AG04450 (cell line): ENCODE data around the gene PCNA. TPM values are rescaled to one million over a fixed set of nuclear protein-coding genes. Genes with fewer than 3 reads are reported as not detected.
A peak's percentile ranks its signal among the peaks of the same experiment; 100 is the strongest.

Source experiments
- CTCF ChIA-PET: fragments of 300-600, 350-600 bp; formaldehyde crosslinking; extraction: SDS; loops from one replicate; lab custom pipeline; 2022; ENCODE audit warnings: antibody characterized with exemption, inconsistent platforms; lab: Charles Lee
- POLR2A ChIA-PET: fragments of 350-600 bp; formaldehyde crosslinking; extraction: SDS; loops from one replicate; lab custom pipeline; 2021; ENCODE audit warnings: antibody characterized with exemption, inconsistent platforms; lab: Yijun Ruan, JAX
- DNase-seq: peaks from one replicate; pipeline ENCODE4 v3.0.0-alpha.2; 2011; ENCODE audit warnings: low read depth, low spot score
- H3K27ac ChIP-seq: one replicate; pipeline ENCODE4 v1.5.1; 2012; ENCODE audit warnings: low read depth, low read length, control low read depth
- H3K27me3 ChIP-seq: one replicate; pipeline ENCODE4 v1.6.0; 2012; ENCODE audit warnings: low read length; ENCODE audit not compliant: control insufficient read depth, insufficient read depth
- H3K4me3 ChIP-seq: 2 replicates; pipeline ENCODE4 v1.5.1; 2011; ENCODE audit warnings: mild to moderate bottlenecking, low read depth, low read length, control low read depth
- H3K9me3 ChIP-seq: 2 replicates; pipeline ENCODE4 v1.5.1; 2012; ENCODE audit warnings: low read length; ENCODE audit not compliant: control insufficient read depth, insufficient read depth
- CTCF ChIP-seq: IDR thresholded peaks from 2 replicates; pipeline ENCODE4 v1.5.1; 2011; ENCODE audit warnings: low read depth, low read length, control low read depth, inconsistent platforms
- polyA plus RNA-seq: library from polyadenylated mRNA; depleted of rRNA; stranded (reverse); fragments of >200 nt; gene quantifications from 2 replicates; pipeline ENCODE4 v1.2.3, GENCODE V29; 2011; rRNA removed
- small RNA-seq: library from RNA; depleted of rRNA; stranded (forward); fragments of <200 nt; gene quantifications from one replicate; pipeline ENCODE3, GENCODE V24; 2012; ENCODE audit warnings: low read depth; ENCODE audit not compliant: insufficient read length

The PCNA gene
- polyA plus RNA-seq, 1 experiment, result 134 TPM

- ChIA-PET POLR2A (interaction anchor here (1.0 to 1.1 kb wide), 2 partner anchors 9 to 15 kb away, joined by 3 to 4 read pairs; no protein-coding TSS in a partner anchor), CTCF (interaction anchor here (1.4 to 2.1 kb wide), 2 partner anchors 9 to 35 kb away, joined by 4 to 6 read pairs; no protein-coding TSS in a partner anchor)
- Histone ChIP-seq H3K27me3 (no peaks in the 10 kb centered on the region), H3K9me3 (no peaks in the 10 kb centered on the region), H3K27ac (peak overlapping the region; percentile 98), H3K4me3 (no peak overlapping the region)
- no peak for TF ChIP-seq CTCF
- DNase-seq, result no peak
Observed at GRCh38 chr20:5065166-5065878, 54.4 kb downstream of the PCNA start.

Small RNA genes lying within 50 kb of the gene (small RNA-seq; reads per million reads assigned to genes)
- gene RF00019 (not detected), gene RF00568 (not detected), gene RNA5SP474 (not detected)

Other genes with a start within 250 kb of the PCNA start
- 17.9 TPM in 2 replicates for gene SLC23A2, start 118.4 kb downstream of the PCNA start, polyA plus RNA-seq
- 181 and 209 TPM in 2 replicates for gene TMEM230, start 6.9 kb downstream of the PCNA start, polyA plus RNA-seq
- 43.5 and 48.7 TPM in 2 replicates for gene CDS2, start 7.0 kb upstream of the PCNA start, polyA plus RNA-seq
- not detected in 2 replicates for gene PROKR2, start 197.0 kb upstream of the PCNA start, polyA plus RNA-seq